ENCODE measurements around the gene BCKDHA.

The BCKDHA gene

GRCh38 chr19:41436674-41436951, 39.0 kb downstream of the BCKDHA start:
- TF ChIP-seq, protein P1, sequence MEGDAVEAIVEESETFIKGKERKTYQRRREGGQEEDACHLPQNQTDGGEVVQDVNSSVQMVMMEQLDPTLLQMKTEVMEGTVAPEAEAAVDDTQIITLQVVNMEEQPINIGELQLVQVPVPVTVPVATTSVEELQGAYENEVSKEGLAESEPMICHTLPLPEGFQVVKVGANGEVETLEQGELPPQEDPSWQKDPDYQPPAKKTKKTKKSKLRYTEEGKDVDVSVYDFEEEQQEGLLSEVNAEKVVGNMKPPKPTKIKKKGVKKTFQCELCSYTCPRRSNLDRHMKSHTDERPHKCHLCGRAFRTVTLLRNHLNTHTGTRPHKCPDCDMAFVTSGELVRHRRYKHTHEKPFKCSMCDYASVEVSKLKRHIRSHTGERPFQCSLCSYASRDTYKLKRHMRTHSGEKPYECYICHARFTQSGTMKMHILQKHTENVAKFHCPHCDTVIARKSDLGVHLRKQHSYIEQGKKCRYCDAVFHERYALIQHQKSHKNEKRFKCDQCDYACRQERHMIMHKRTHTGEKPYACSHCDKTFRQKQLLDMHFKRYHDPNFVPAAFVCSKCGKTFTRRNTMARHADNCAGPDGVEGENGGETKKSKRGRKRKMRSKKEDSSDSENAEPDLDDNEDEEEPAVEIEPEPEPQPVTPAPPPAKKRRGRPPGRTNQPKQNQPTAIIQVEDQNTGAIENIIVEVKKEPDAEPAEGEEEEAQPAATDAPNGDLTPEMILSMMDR (IDR thresholded peaks at IDR 0.05; ENCODE audit: low read depth, low read length, missing control alignments), result no peak
- no peak for DNase-seq (ENCODE audit: extremely low read depth, low read depth)
- H3K4me3 ChIP-seq (replicated peaks; ENCODE audit: low read depth, low read length), result no peak overlapping the region

DNA sequence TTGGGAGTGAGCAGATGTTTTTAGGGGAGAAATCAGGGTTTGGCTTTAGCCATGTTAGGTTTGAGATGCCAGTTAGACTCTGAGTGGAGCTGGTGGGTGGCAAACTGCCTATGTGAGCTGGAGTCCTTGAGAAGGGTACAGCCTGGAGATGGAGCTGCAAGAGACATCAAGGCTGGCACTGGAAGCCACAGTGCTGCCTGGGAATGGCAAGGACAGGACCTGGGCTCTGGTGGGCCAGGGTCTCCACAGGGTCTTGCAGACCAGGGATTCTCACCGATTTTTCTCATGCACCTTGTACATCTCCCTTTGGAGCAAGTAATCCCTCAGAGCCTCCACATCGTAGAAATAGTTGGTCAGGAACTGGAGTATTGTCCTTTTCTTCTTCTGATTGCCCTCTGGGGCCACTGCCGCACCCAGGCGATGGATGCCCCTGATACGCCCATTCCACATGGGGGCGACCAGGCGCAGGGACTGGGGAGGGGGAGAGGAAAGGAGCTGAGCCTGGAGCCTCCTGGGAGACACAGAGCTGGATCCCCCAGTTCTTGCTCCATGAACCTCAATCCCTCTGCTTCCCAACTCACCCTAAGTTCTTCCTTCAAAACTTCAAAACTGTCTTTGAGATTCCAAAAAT, 40.4 kb downstream of the BCKDHA start:
- H3K4me3 ChIP-seq (replicated peaks; ENCODE audit: low read depth, low read length), result no peak overlapping the region; the same call in 1 of the 2 replicates
- DNase-seq (ENCODE audit: extremely low read depth, low read depth), result no peak
- TF ChIP-seq, protein P1 (IDR thresholded peaks at IDR 0.05; ENCODE audit: low read depth, low read length, missing control alignments), result no peak

- peak within 1 kb of the TSS; percentile 77 for H3K4me3 ChIP-seq (replicated peaks; ENCODE audit: low read depth, low read length)
- DNase-seq (ENCODE audit: extremely low read depth, low read depth), result peak; percentile 96
- TF ChIP-seq, protein P1 (IDR thresholded peaks at IDR 0.05; ENCODE audit: low read depth, low read length, missing control alignments), result peak; percentile 59
Observed at GRCh38 chr19:41439441-41440222, 42.0 kb downstream of the BCKDHA start, which contains the start of gene DMAC2. Gene DMAC2 (minus strand): TSS chr19:41439912. CDS start chr19:41439899, 13 bp downstream.

- TF ChIP-seq, protein P1 (IDR thresholded peaks at IDR 0.05; ENCODE audit: low read depth, low read length, missing control alignments), result no peak
- no peak for DNase-seq (ENCODE audit: extremely low read depth, low read depth)
- no peak overlapping the region for H3K4me3 ChIP-seq (replicated peaks; ENCODE audit: low read depth, low read length)
Observed at GRCh38 chr19:41441321-41441945, 43.8 kb downstream of the BCKDHA start.

DNA sequence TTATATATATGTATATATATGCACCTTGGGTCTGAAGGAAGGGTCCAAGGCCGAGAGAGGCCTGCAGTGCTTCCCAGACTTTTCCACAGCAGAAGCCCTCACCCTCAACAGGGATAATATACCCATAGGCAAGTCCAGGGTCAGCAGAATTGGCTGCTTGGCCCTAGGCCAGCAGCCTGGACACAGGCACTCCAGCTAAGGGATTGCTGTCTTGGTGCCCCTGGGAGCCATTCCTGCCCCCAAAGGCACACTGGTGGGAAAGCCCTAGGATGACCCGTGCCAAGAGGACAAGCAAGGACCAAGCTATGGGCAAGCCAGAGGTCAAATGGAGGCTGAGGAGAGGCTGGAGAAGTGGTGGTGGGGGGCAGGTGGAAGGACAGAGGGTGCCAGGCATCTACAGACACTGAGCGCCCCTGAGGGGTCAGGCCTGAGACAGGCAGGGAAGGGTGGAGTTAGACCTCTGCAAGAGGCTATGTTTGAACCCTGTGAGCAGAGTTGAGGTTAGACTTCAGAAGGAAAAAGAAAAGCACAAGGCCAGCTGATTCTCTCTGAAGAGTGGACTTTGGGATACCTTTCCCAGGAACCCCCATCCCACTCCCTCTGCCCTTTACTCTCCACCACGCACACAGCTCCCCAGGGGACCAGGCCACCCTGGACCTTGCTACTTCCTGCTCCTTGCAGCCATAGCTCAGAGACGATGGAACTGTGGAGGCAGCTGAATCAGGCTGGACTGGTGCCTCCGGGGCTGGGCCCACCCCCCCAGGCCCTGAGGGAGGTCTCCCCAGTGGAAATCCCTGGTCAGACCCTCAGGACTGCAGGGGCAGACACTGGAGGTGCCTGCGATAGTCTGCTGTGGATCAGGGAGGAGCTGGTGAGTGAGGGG, 45.1 kb downstream of the BCKDHA start, which contains the start of gene ERICH4:
TSS of gene ERICH4 (plus strand) at position 684 of the 883 bp plus-strand sequence. CDS start at position 698, 14 bp downstream.
- no peak within 1 kb of the TSS for H3K4me3 ChIP-seq (replicated peaks; ENCODE audit: low read depth, low read length)
- TF ChIP-seq, protein P1 (IDR thresholded peaks at IDR 0.05; ENCODE audit: low read depth, low read length, missing control alignments), result no peak
- DNase-seq (ENCODE audit: extremely low read depth, low read depth), result no peak

DNA sequence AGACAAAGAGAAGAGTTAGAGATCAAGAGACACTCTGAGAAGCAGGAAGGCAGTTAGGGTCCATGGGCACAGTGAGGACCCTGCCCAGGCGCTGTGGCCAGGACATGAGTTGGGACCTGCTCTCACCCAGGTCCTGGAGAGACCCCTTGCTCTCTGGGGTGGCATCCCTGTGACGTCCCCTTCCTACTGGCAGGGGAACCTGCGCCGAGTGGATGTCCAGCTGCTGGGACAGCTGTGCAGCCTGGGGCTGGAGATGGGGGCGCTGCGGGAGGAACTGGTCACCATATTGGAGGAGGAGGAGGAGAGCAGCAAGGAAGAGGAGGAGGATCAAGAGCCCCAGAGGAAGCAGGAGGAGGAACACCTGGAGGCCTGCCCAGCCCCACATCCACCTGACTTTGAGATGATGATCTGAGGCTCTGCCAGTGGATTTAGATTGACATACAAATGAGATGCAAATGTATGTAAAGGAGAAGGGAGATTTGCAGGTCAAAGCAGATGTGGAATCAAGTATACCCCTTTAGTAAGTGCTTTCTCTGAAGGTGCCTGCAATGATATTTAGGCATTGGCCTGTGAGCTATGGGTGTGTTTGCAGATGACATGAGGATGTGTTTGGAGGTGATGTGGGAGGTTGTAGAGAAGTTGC, 46.3 kb downstream of the BCKDHA start:
- no peak overlapping the region for H3K4me3 ChIP-seq (replicated peaks; ENCODE audit: low read depth, low read length)
- TF ChIP-seq, protein P1 (IDR thresholded peaks at IDR 0.05; ENCODE audit: low read depth, low read length, missing control alignments), result no peak

More for the DNA sequence above, 46.3 kb downstream of the BCKDHA start:
- DNase-seq (ENCODE audit: extremely low read depth, low read depth), result no peak
